ENCODE results near the gene PAGE1. TPM values are rescaled to one million over a fixed set of nuclear protein-coding genes. Genes with fewer than 3 reads are reported as not detected.

PAGE1 gene
- total RNA-seq, 1 experiment from 2014 or later, result not detected

- Mint-ChIP-seq H3K27ac (no peak overlapping the region), H3K9me3 (no peaks in the 10 kb centered on the region), H3K36me3 (no peaks in the 10 kb centered on the region), H3K27me3 (ENCODE audit: low read depth) (no peaks in the 10 kb centered on the region), H3K4me3 (no peak overlapping the region), H3K4me1 (no peaks in the 10 kb centered on the region)
- ATAC-seq, result no peak
- DNase-seq (ENCODE audit: low spot score), result no peak
- ChIA-PET POLR2A (no interaction called here), CTCF (interaction anchor here (1.2 kb wide), 1 partner anchor 18 kb away, joined by 3 read pairs; no protein-coding TSS in a partner anchor)
- no peak for TF ChIP-seq FOXP1 (CRISPR knock-in tag; IDR thresholded peaks at IDR 0.05; ENCODE audit: borderline replicate concordance)
Observed at GRCh38 chrX:49644991-49645637, 50.7 kb downstream of the PAGE1 start.

Other genes with a start within 250 kb of the PAGE1 start
- not detected in 3 replicates for gene GAGE12C, start 163.8 kb downstream of the PAGE1 start, total RNA-seq (2021)
- not detected in 3 replicates for gene GAGE12D, start 154.3 kb downstream of the PAGE1 start, total RNA-seq (2021)
- gene GAGE12E, start 144.7 kb downstream of the PAGE1 start, total RNA-seq (2021), result not detected in 3 replicates
- gene GAGE12F, start 135.1 kb downstream of the PAGE1 start, total RNA-seq (2021), result 0.82 TPM in 1 of 3 replicates, not detected in the others
- gene GAGE12G, start 125.6 kb downstream of the PAGE1 start, total RNA-seq (2021), result not detected in 3 replicates
- gene GAGE12H, start 116.0 kb downstream of the PAGE1 start, total RNA-seq (2021), result not detected in 3 replicates
- 0.62 to 0.83 TPM in 2 of 3 replicates, not detected in the other for gene GAGE2A, start 106.5 kb downstream of the PAGE1 start, total RNA-seq (2021)
- 1.2 TPM in 1 of 3 replicates, not detected in the others for gene GAGE1, start 97.0 kb downstream of the PAGE1 start, total RNA-seq (2021)
- 0.82 to 1.5 TPM in 2 of 3 replicates, not detected in the other for gene PAGE4, start 133.3 kb upstream of the PAGE1 start, total RNA-seq (2021)
- gene USP27X, start 183.5 kb upstream of the PAGE1 start, total RNA-seq (2021), result 4.4 to 5.1 TPM (median 4.8 TPM) in 3 replicates
- gene CLCN5, start 226.6 kb upstream of the PAGE1 start, total RNA-seq (2021), result 10.7 to 14.2 TPM (median 13.3 TPM) in 3 replicates